ENCODE measurements around the gene GPA33. TPM values are rescaled to one million over a fixed set of nuclear protein-coding genes. Genes with fewer than 3 reads are reported as not detected.

GPA33 gene
- total RNA-seq, 4 donors from 2014 or later, result not detected

- no peaks in the 10 kb centered on the region for H3K9me3 ChIP-seq
- 93 to 97% methylated on average over 4 of the region's 4 CpGs for WGBS, 2 donors
- intact Hi-C loops (cut with DNase I), result no loop called here
- no peaks in the 10 kb centered on the region for H3K27me3 ChIP-seq
- no peak overlapping the region for H3K27ac ChIP-seq
- DNase-seq, result no peak
- no peak overlapping the region for H3K4me3 ChIP-seq (replicated peaks in 1 of 3)
- no peak for TF ChIP-seq POLR2A (IDR thresholded peaks at IDR 0.05)
- no peak for TF ChIP-seq CTCF (IDR thresholded peaks at IDR 0.05)
- no peaks in the 10 kb centered on the region for H3K36me3 ChIP-seq
- peaks cover 0 to 9% of the 10 kb centered on the region in 2 donors for H3K4me1 ChIP-seq
Measured at GRCh38 chr1:167122568-167122967, 32.4 kb upstream of the GPA33 start.

- no peak overlapping the region for H3K4me3 ChIP-seq (replicated peaks in 1 of 3)
- WGBS, 2 donors, result 80 to 82% methylated on average over 5 of the region's 5 CpGs
- H3K9me3 ChIP-seq, result no peaks in the 10 kb centered on the region
- no peaks in the 10 kb centered on the region for H3K36me3 ChIP-seq
- intact Hi-C loops (cut with DNase I), result no loop called here
- H3K27me3 ChIP-seq, result no peaks in the 10 kb centered on the region
- no peak for DNase-seq
- TF ChIP-seq POLR2A (IDR thresholded peaks at IDR 0.05) (no peak), CTCF (IDR thresholded peaks at IDR 0.05) (no peak)
- H3K27ac ChIP-seq, result no peak overlapping the region
- H3K4me1 ChIP-seq, result peaks cover 0 to 9% of the 10 kb centered on the region in 2 donors
Measured at GRCh38 chr1:167122121-167122480, 31.9 kb upstream of the GPA33 start.

- Histone ChIP-seq H3K4me3 (replicated peaks in 1 of 3) (peak overlapping the region in 2 of 3 donors; percentile 3 to 26), H3K9me3 (no peaks in the 10 kb centered on the region), H3K36me3 (no peaks in the 10 kb centered on the region), H3K4me1 (peaks cover 0 to 9% of the 10 kb centered on the region in 2 donors), H3K27ac (no peak overlapping the region), H3K27me3 (no peaks in the 10 kb centered on the region)
- TF ChIP-seq CTCF (IDR thresholded peaks at IDR 0.05), result no peak
- TF ChIP-seq POLR2A (IDR thresholded peaks at IDR 0.05), result no peak
- intact Hi-C loops (cut with DNase I), result no loop called here
- 15 to 20% methylated on average over 14 to 35 of the region's 47 CpGs for WGBS, 2 donors
- peak; percentile 42 to 52 for DNase-seq
Measured at GRCh38 chr1:167121375-167122120, 31.4 kb upstream of the GPA33 start.

- 55 to 58% methylated on average over 13 of the region's 13 CpGs for WGBS, 2 donors
- no peaks in the 10 kb centered on the region for H3K9me3 ChIP-seq
- DNase-seq, result no peak
- H3K27me3 ChIP-seq, result no peaks in the 10 kb centered on the region
- no peak for TF ChIP-seq CTCF (IDR thresholded peaks at IDR 0.05)
- TF ChIP-seq POLR2A (IDR thresholded peaks at IDR 0.05), result no peak
- H3K27ac ChIP-seq, result no peak overlapping the region
- H3K4me1 ChIP-seq, result peaks cover 0 to 9% of the 10 kb centered on the region in 2 donors
- H3K36me3 ChIP-seq, result no peaks in the 10 kb centered on the region
- intact Hi-C loops (cut with DNase I), result no loop called here
- no peak overlapping the region for H3K4me3 ChIP-seq (replicated peaks in 1 of 3)
Measured at GRCh38 chr1:167120899-167121298, 30.7 kb upstream of the GPA33 start.

GRCh38 chr1:167119696-167120095 lies 29.5 kb upstream of the GPA33 start:
- DNase-seq, result no peak
- WGBS, 2 donors, result 95 to 98% methylated on average over 3 of the region's 3 CpGs
- intact Hi-C loops (cut with DNase I), result no loop called here
- no peak for TF ChIP-seq CTCF (IDR thresholded peaks at IDR 0.05)
- TF ChIP-seq POLR2A (IDR thresholded peaks at IDR 0.05), result no peak
- Histone ChIP-seq H3K27ac (no peak overlapping the region), H3K4me3 (replicated peaks in 1 of 3) (no peak overlapping the region), H3K36me3 (no peaks in the 10 kb centered on the region), H3K4me1 (peaks cover 0 to 9% of the 10 kb centered on the region in 2 donors), H3K27me3 (no peaks in the 10 kb centered on the region), H3K9me3 (no peaks in the 10 kb centered on the region)
